ENCODE measurements around the gene FCRL2. TPM values are rescaled to one million over a fixed set of nuclear protein-coding genes. Genes with fewer than 3 reads are reported as not detected.
"Not testable (repeated sequence)": the region's sequence is repeated elsewhere in the genome, so short reads cannot be mapped to it uniquely, and the experiment has no call there.

The FCRL2 gene
- total RNA-seq, 1 donor from 2014 or later = not detected

- Mint-ChIP-seq H3K27me3 (no peaks in the 10 kb centered on the region), H3K27ac (no peak overlapping the region), H3K9me3 (no peaks in the 10 kb centered on the region), H3K4me1 (ENCODE audit: unreplicated experiment) (no peaks in the 10 kb centered on the region), H3K36me3 (no peaks in the 10 kb centered on the region), H3K4me3 (no peak overlapping the region)
- TF ChIP-seq CTCF (conservative IDR thresholded peaks at IDR 0.05) = no peak
- no peak for DNase-seq (ENCODE audit: extremely low spot score, unreplicated experiment)
These were observed 23.3 kb downstream of the FCRL2 start for GRCh38 chr1:157753611-157754010.

GRCh38 chr1:157751283-157751682 is 25.6 kb downstream of the FCRL2 start:
- Mint-ChIP-seq H3K27me3 (no peaks in the 10 kb centered on the region), H3K27ac (no peak overlapping the region), H3K4me1 (ENCODE audit: unreplicated experiment) (no peaks in the 10 kb centered on the region), H3K36me3 (no peaks in the 10 kb centered on the region), H3K9me3 (no peaks in the 10 kb centered on the region), H3K4me3 (no peak overlapping the region)
- no peak for TF ChIP-seq CTCF (conservative IDR thresholded peaks at IDR 0.05)
- no peak for DNase-seq (ENCODE audit: extremely low spot score, unreplicated experiment)

- Mint-ChIP-seq H3K4me3 (no peak overlapping the region), H3K9me3 (no peaks in the 10 kb centered on the region), H3K27ac (no peak overlapping the region), H3K36me3 (no peaks in the 10 kb centered on the region), H3K4me1 (ENCODE audit: unreplicated experiment) (no peaks in the 10 kb centered on the region), H3K27me3 (no peaks in the 10 kb centered on the region)
- TF ChIP-seq CTCF (conservative IDR thresholded peaks at IDR 0.05) = no peak
- DNase-seq (ENCODE audit: extremely low spot score, unreplicated experiment) = no peak
These were observed 28.6 kb downstream of the FCRL2 start for GRCh38 chr1:157748262-157748817.

GRCh38 chr1:157739229-157739901 is 37.6 kb downstream of the FCRL2 start:
- H3K9me3 Mint-ChIP-seq = no peaks in the 10 kb centered on the region
- no peaks in the 10 kb centered on the region for H3K36me3 Mint-ChIP-seq
- no peak overlapping the region for H3K27ac Mint-ChIP-seq
- no peaks in the 10 kb centered on the region for H3K27me3 Mint-ChIP-seq
- no peak for DNase-seq (ENCODE audit: extremely low spot score, unreplicated experiment)
- H3K4me1 Mint-ChIP-seq (ENCODE audit: unreplicated experiment) = no peaks in the 10 kb centered on the region
- no peak overlapping the region for H3K4me3 Mint-ChIP-seq
- no peak for TF ChIP-seq CTCF (conservative IDR thresholded peaks at IDR 0.05)

DNA sequence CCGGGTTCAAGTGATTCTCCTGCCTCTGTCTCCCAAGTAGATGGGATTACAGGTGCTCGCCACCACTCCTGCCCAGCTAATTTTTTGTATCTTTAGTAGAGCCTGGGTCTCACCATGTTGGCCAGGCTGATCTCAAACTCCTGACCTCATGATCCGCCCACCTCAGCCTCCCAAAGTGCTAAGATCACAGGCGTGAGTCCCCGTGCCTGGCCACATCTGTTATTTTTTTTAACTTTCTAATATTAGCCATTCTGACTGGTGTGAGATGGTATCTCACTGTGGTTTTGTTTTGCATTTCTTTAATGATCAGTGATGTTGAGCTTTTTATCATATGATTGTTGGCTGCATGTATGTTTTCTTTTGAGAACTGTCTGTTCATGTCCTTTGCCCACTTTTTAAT is 40.9 kb downstream of the FCRL2 start:
- not testable (repeated sequence) for H3K36me3 Mint-ChIP-seq; DNase-seq (ENCODE audit: extremely low spot score, unreplicated experiment); H3K4me3 Mint-ChIP-seq; H3K9me3 Mint-ChIP-seq; H3K27me3 Mint-ChIP-seq; H3K27ac Mint-ChIP-seq; H3K4me1 Mint-ChIP-seq (ENCODE audit: unreplicated experiment)

DNA sequence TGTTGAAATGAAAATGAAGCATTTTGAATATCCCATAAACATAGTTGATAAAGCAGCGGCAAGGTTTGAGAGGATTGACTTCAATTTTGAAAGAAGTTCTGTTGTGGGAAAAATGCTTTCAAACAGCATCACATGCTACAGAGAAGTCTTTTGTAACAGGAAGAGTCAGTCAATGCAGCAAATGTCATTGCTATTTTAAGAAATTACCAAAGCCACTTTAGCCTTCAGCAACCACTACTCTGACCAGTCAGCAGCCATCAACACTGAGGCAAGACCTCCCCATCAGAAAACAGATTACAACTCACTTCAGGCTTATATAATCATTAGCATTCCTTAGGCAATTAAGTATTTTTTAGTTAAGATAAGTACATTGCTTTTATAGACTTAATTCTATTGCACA is 42.6 kb downstream of the FCRL2 start:
- no peak for TF ChIP-seq CTCF (conservative IDR thresholded peaks at IDR 0.05)
- H3K4me1 Mint-ChIP-seq (ENCODE audit: unreplicated experiment) = no peaks in the 10 kb centered on the region
- DNase-seq (ENCODE audit: extremely low spot score, unreplicated experiment) = no peak
- no peak overlapping the region for H3K4me3 Mint-ChIP-seq
- H3K27me3 Mint-ChIP-seq = no peaks in the 10 kb centered on the region
- no peaks in the 10 kb centered on the region for H3K36me3 Mint-ChIP-seq
- no peak overlapping the region for H3K27ac Mint-ChIP-seq
- H3K9me3 Mint-ChIP-seq = no peaks in the 10 kb centered on the region

All from type B pancreatic cell (in vitro differentiated cells).